ENCODE results near the gene ATP2A1. TPM values are rescaled to one million over a fixed set of nuclear protein-coding genes. Genes with fewer than 3 reads are reported as not detected.

The ATP2A1 gene
- total and polyA plus RNA-seq, 2 of the 13 experiments (the other 11 are each of a cell fraction or from before 2014, with no cell fraction given), result 3.2 to 12.5 TPM

DNA sequence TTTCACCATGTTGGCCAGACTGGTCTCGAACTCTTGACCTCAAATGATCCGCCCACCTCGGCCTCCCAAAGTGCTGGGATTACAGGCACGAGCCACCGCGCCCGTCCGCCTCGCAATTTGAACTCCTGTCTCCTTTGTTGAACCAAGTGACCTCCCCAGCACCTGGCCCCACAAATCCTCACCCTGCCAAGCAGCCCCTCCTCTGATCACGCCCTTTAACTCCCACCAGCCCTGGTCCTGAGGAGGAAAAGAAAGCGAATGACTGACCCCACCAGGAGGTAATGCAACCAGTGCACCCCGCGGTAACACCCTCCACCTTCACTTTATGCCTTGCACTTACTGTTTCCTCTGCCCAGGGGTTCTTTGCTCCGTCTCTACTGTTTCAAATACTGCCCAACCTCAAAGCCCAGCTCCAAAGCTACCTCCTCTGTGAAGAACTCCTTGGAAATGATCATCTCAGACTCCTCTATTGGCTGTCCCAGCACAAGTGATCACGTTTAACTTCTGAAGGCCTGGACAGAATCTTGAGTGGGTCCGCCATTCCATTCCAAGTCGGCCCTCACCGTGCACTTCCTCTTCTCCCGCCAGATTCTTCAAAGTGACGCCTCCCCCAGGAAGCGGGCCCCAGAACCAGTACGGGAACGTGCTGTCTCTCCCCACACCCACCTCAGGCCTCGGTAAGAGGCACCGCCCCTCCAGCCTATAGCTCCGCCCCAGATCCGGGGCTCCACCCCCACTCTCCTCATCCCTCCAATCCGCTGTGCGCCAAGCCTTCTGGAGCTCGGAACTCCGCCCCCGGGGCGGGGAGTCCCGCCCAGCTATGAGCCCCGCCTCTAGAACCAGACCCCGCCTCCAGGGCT, 57.9 kb downstream of the ATP2A1 start (continued):
- TF ChIP-seq ZNF720 (CRISPR knock-in tag; IDR thresholded peaks at IDR 0.05) (no peak), KDM3A (CRISPR knock-in tag; IDR thresholded peaks at IDR 0.05; ENCODE audit: low read depth) (no peak), ESRRA (CRISPR knock-in tag; IDR thresholded peaks at IDR 0.05; ENCODE audit: low read depth) (no peak), GATA4 (IDR thresholded peaks at IDR 0.05; ENCODE audit: borderline replicate concordance, low read depth) (no peak), MEIS1 (CRISPR knock-in tag; IDR thresholded peaks at IDR 0.05; ENCODE audit: borderline replicate concordance) (0 out of 2 replicates have a peak, but pooled peaks have one; percentile 70), HIVEP1 (CRISPR knock-in tag; IDR thresholded peaks at IDR 0.05) (no peak), ZNF136 (CRISPR knock-in tag; IDR thresholded peaks at IDR 0.05; ENCODE audit: low read depth) (no peak), SRSF9 (IDR thresholded peaks at IDR 0.05; ENCODE audit: borderline replicate concordance, insufficient read depth, low read depth, low read length, poor library complexity, severe bottlenecking) (no peak), RFX3 (CRISPR knock-in tag; IDR thresholded peaks at IDR 0.05) (no peak), ZNF772 (CRISPR knock-in tag; IDR thresholded peaks at IDR 0.05) (no peak; the same call in 1 of the 2 replicates), SALL1 (CRISPR knock-in tag; IDR thresholded peaks at IDR 0.05) (peak; percentile 32), MEF2D (CRISPR knock-in tag; IDR thresholded peaks at IDR 0.05) (no peak), MXD4 (CRISPR knock-in tag; IDR thresholded peaks at IDR 0.05) (peak; percentile 41; the same call in 1 of the 2 replicates), MED1 (CRISPR knock-in tag; IDR thresholded peaks at IDR 0.05) (peak; percentile 2; the same call in 1 of the 2 replicates), CEBPG (CRISPR knock-in tag; IDR thresholded peaks at IDR 0.05) (no peak)
- TF ChIP-seq, protein P1, sequence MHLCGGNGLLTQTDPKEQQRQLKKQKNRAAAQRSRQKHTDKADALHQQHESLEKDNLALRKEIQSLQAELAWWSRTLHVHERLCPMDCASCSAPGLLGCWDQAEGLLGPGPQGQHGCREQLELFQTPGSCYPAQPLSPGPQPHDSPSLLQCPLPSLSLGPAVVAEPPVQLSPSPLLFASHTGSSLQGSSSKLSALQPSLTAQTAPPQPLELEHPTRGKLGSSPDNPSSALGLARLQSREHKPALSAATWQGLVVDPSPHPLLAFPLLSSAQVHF (CRISPR knock-in tag; IDR thresholded peaks at IDR 0.05), result no peak
- TF ChIP-seq, protein P2, sequence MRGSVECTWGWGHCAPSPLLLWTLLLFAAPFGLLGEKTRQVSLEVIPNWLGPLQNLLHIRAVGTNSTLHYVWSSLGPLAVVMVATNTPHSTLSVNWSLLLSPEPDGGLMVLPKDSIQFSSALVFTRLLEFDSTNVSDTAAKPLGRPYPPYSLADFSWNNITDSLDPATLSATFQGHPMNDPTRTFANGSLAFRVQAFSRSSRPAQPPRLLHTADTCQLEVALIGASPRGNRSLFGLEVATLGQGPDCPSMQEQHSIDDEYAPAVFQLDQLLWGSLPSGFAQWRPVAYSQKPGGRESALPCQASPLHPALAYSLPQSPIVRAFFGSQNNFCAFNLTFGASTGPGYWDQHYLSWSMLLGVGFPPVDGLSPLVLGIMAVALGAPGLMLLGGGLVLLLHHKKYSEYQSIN (CRISPR knock-in tag; IDR thresholded peaks at IDR 0.05; ENCODE audit: borderline replicate concordance), result no peak
- TF ChIP-seq, protein P3, sequence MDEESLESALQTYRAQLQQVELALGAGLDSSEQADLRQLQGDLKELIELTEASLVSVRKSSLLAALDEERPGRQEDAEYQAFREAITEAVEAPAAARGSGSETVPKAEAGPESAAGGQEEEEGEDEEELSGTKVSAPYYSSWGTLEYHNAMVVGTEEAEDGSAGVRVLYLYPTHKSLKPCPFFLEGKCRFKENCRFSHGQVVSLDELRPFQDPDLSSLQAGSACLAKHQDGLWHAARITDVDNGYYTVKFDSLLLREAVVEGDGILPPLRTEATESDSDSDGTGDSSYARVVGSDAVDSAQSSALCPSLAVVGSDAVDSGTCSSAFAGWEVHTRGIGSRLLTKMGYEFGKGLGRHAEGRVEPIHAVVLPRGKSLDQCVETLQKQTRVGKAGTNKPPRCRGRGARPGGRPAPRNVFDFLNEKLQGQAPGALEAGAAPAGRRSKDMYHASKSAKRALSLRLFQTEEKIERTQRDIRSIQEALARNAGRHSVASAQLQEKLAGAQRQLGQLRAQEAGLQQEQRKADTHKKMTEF (CRISPR knock-in tag; IDR thresholded peaks at IDR 0.05), result 0 out of 2 replicates have a peak, but pooled peaks have one; percentile 10
- TF ChIP-seq, protein P4, sequence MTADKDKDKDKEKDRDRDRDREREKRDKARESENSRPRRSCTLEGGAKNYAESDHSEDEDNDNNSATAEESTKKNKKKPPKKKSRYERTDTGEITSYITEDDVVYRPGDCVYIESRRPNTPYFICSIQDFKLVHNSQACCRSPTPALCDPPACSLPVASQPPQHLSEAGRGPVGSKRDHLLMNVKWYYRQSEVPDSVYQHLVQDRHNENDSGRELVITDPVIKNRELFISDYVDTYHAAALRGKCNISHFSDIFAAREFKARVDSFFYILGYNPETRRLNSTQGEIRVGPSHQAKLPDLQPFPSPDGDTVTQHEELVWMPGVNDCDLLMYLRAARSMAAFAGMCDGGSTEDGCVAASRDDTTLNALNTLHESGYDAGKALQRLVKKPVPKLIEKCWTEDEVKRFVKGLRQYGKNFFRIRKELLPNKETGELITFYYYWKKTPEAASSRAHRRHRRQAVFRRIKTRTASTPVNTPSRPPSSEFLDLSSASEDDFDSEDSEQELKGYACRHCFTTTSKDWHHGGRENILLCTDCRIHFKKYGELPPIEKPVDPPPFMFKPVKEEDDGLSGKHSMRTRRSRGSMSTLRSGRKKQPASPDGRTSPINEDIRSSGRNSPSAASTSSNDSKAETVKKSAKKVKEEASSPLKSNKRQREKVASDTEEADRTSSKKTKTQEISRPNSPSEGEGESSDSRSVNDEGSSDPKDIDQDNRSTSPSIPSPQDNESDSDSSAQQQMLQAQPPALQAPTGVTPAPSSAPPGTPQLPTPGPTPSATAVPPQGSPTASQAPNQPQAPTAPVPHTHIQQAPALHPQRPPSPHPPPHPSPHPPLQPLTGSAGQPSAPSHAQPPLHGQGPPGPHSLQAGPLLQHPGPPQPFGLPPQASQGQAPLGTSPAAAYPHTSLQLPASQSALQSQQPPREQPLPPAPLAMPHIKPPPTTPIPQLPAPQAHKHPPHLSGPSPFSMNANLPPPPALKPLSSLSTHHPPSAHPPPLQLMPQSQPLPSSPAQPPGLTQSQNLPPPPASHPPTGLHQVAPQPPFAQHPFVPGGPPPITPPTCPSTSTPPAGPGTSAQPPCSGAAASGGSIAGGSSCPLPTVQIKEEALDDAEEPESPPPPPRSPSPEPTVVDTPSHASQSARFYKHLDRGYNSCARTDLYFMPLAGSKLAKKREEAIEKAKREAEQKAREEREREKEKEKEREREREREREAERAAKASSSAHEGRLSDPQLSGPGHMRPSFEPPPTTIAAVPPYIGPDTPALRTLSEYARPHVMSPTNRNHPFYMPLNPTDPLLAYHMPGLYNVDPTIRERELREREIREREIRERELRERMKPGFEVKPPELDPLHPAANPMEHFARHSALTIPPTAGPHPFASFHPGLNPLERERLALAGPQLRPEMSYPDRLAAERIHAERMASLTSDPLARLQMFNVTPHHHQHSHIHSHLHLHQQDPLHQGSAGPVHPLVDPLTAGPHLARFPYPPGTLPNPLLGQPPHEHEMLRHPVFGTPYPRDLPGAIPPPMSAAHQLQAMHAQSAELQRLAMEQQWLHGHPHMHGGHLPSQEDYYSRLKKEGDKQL (CRISPR knock-in tag; IDR thresholded peaks at IDR 0.05; ENCODE audit: low read depth), result no peak
- TF ChIP-seq, protein P5, sequence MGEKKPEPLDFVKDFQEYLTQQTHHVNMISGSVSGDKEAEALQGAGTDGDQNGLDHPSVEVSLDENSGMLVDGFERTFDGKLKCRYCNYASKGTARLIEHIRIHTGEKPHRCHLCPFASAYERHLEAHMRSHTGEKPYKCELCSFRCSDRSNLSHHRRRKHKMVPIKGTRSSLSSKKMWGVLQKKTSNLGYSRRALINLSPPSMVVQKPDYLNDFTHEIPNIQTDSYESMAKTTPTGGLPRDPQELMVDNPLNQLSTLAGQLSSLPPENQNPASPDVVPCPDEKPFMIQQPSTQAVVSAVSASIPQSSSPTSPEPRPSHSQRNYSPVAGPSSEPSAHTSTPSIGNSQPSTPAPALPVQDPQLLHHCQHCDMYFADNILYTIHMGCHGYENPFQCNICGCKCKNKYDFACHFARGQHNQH (CRISPR knock-in tag; IDR thresholded peaks at IDR 0.05), result no peak

All from HepG2 (cell line).